ENCODE measurements around the gene KLK1.
"Not testable (repeated sequence)": the region's sequence is repeated elsewhere in the genome, so short reads cannot be mapped to it uniquely, and the experiment has no call there.

KLK1 gene

DNA sequence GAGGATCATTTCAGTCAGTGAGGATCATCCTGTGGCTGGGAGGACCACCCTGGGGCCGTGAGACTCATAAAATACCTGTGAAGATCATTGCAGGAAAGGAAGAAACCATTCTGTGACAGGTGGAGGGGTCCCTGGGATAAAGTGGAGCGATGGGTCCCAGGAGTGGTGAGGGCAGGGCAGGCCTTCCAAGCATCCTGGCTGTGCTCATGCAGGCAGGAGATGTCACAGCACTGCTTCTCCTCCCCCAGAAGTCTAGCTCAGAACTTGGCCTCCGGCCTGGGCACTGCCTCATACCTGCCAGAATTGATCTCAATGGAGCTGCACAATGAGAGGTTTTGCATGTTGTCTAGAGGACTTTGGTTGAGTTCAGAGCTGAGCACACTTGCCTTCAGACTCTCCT lies 11.1 kb downstream of the KLK1 start:
- no peak for DNase-seq

DNA sequence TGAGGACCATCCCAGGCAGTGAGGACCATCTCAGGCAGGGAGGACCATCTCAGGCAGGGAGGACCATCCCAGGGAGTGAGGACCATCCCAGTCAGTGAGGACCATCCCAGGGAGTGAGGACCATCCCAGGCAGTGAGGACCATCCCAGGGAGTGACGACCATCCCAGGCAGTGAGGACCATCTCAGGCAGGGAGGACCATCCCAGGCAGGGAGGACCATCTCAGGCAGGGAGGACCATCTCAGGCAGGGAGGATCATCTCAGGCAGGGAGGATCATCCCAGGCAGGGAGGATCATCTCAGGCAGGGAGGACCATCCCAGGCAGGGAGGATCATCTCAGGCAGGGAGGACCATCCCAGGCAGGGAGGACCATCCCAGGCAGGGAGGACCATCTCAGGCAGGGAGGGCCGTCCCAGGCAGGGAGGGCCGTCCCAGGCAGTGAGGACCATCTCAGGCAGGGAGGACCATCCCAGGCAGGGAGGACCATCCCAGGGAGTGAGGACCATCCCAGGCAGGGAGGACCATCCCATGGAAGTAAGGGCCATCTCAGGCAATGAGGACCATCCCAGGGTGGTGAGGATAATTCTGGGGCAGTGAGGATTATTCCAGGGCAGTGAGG lies 11.9 kb downstream of the KLK1 start:
- not testable (repeated sequence) for DNase-seq

DNA sequence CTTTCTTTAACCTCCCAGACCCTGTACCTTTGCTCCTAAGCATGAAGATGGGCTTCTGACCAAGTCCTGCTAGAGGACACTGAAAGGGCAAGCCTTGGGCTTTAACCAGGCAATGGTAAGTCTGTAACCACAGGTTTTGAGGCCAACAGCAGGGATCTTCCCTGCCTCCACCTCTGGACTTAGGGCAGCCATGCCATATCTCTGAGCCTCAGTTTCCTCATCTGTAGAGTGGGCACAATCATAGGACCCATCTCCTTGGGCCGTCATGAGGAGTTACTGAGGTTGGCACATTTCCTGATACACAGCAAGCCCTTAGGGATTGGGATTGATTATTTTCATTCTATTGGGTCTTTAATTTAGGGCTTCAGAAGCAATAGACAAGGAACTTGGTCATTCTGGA lies 14.7 kb downstream of the KLK1 start:
- no peak for DNase-seq

DNA sequence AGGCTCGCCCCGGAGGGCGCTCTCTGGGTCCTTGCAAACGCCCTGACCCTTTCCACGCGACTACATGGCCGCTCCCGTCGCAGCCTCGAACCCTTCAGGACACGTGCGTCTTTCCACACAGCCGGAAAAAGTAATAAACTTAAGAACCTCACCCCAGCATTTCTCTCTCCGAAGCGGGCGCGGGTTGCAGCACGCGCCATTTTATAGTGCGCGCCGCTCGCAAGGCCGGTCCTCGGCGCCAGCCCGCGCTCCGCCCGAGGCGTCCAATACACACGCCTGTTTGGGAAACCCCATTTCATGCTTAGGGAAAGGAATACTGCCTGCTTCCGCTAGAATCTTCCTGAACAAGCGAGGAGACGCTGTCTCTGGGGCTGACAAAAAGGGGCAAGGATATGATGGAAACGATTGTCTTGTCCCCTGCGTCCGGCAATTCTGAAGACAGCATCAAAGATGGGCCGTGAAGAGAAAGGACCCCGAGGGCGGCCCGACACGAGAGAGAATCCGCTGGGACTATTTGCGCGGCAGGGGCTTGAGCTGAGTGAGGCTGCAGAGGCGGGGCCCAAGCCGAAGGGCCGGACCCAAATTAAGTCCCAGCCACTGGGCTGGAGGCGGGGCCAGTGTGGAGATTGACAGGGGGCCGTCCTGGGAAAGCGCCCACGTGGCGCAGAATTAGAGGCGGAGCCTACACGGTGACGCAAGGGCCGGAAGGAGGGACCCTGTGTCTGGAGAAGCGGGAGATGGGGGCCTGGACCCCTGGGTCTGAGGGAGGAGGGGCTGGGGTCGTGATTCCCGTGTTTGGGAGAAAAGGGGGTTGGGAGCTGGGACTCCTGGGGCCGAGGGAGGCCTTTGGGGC lies 18.9 kb downstream of the KLK1 start:
- peak; percentile 89 to 92 for DNase-seq

DNA sequence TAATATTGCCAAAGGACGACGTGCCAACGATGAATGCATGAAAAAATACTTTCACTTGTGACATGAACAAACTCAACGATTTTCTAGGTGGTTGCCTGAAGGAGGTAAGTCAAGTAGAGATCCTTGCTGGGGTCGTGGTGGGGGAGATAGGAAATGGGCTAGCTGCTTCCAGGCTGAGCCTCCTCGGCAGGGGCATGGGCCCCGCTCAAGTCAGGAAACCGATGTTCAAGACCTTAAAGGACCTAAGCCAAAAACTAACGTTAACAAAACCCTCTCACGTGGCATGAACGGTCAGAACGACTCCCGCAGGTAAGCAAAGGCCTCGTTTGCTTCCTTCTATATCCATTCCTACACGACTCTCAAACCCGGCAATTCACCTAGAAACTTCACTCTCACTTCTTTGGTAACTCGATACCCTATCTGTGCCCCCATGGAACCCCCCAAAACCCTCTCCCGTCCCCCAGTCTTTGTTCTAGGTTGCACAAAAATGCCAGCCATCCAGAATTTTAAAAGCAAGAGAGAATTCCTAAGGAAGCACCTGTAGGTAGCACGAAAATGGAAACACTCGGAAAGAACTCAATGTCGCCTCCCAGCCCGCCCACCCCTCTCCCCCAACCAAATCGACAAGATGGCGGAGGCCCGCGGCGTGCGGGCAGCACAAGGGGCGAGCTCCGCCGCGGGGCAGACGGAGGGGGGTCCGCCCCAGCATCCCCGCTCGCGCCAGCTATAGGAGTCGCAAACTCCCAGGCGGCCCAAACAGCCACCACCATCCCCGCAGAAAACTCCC lies 19.8 kb downstream of the KLK1 start:
- no peak for DNase-seq

DNA sequence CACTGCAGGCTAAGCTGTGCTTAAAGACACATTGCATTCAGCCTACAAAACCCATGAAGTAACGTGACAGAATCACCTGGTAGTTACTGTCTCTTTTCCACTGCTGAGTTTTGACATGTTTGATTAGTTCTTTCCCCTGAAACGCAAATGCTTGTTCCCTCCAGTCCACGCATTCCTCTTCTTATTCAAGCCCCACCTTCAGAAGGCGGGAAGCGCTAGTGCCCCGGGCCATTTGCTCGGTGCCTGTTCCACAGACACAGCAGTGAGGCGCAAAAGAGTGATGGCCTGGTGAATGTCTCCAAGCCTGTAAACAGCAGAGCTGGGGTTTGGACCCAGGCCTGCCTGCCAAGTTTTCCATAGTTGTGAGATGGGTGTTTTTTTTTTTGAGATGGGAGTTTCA lies 22.5 kb downstream of the KLK1 start:
- no peak for DNase-seq

DNA sequence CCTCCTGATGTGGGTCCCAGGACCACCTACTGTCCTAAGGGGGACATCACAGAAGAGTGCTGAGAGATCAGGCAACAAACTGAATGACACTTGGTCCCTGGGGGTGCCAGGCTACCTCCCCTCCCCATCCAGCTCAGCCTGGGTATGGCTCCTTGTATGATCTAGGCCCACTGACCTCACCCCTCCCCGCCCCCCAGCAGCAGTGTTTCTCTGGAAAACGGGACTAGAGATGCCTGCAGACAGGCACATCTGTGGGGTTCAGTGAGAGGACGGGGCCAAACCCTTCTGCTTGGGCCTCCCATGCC lies 24.1 kb downstream of the KLK1 start:
- no peak for DNase-seq

DNA sequence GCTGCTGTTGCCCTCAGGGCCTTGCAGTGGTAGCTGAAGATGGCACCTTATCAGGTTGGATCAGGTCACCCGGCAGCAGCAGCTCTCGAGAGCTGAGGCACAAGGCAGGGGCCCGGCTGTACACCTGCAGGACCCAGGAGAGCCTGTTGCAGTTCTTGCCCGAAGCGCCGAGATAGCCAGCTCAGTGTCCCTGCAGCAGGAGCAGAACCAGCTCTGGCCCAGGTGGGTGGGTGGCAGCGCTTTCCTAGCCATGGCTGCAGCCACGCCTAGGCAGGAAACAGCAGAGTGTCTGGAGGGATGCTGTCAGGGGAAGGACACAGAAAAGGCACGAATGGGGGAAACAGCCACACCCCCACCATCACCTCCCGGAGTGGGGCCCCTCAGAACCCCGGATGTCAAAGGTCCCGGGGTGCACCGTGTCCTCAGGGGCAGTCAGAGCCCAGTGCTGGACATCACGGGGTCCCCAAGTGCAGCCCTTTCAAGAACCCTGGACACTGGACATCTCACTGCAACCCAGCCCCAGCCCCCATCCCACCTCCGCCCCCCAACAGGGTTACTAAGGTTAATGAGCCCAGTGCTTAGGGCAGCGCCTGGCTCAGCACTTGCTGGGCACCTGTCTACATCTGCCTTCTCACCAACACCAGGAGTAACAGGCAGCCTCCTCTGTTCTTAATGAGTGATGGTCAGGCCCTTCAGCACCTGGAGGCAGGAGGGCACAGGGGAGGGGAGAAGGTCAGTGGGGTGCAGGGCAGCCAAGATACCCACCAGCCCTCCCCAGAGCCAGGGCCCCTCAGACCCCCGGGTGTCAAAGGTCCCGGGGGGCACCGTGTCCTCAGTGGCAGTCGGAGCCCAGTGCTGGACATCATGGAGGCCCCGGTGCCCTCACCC lies 24.7 kb downstream of the KLK1 start:
- no peak for DNase-seq

DNA sequence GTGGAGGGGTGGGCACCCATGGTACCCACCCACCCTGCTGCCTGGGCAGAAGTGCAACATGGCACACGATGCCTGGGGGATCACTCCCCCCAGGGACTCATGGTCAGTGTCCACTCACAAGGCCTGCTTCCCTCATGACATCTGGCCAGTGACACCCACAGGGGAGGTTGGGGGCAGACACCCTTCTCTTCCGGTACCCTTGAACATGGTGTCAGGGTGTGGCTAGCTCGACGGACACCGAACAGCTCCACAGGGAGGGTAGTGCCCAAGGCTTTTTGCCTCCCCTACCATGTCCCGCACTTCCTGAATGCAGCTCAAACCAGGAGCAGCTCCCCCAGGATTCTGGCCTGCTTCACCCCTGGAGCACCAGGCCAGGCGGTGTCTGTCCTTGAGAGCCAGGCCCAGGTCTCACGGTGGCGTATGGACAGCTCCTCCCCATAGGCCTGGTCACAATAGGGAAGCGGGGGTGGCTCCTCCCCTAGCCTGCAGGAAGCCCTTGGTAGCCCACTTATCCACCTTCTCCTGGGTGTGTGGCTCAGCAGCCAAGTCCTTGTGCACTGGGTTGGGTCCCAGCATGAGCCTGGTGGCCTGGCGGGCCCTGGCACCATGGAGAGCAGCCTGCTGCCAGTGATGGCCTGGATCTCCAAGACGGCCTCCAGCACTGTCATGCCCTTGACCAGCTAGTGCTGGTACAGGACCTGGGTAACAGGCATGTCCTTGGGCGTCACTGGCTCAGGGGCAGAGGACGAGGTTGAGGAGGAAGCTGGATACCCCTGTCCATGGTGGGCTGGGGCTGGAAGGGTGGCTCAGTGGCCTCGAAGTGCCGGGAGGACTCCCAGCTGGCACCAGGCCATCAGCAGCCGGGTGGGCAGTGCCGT lies 25.6 kb downstream of the KLK1 start:
- no peak for DNase-seq

DNA sequence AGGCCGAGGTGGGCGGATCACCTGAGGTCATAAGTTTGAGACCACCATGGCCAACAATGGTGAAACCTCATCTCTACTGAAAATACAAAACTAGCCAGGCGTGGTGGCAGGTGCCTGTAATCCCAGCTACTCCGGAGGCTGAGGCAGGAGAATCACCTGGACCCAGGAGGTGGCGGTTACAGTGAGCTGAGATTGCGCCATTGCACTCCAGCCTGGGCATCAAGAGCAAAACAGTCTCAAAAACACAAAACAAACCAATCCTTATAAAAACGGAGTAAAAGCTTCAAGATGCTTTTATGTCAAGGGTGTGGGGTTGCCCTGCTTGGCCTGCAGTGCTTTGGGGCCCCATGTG lies 26.2 kb downstream of the KLK1 start:
- DNase-seq: no peak

DNA sequence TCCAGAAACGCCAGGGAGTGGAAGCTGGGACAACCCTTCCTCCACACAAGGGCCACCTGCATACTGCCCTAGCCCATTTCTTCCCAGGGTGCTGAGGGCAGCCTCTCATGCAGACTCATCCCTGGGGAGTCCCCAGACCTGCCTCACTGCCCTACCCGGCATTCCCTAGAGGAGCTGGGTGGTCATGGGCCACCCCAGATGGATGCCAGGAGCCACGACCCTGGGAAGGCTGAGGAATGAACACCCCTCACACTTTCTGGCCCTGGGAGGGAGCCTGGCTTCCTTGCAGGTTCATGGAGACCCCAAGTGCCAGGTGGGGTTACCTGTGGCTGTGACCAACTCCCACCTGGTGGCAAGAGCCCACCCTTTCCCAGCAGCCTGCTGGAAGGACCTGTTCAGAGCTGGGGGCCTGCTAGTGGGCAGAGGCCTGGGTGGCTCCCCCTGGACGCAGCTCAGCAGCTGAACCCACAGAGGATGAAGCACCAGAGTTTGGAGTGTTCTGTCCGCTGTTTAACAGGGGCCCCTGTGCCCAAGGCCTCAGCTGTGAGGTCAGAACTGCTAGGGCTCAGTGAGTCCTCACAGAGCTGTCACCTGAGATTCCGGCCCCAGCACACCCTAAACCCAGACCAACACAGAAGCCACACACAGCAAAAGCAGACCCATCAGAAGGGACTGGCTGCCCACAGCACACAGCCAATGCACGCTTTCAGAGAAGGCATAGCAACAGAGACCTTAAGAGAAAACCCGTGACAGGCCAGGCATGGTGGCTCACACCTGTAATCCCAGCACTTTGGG lies 26.8 kb downstream of the KLK1 start:
- no peak for DNase-seq

DNA sequence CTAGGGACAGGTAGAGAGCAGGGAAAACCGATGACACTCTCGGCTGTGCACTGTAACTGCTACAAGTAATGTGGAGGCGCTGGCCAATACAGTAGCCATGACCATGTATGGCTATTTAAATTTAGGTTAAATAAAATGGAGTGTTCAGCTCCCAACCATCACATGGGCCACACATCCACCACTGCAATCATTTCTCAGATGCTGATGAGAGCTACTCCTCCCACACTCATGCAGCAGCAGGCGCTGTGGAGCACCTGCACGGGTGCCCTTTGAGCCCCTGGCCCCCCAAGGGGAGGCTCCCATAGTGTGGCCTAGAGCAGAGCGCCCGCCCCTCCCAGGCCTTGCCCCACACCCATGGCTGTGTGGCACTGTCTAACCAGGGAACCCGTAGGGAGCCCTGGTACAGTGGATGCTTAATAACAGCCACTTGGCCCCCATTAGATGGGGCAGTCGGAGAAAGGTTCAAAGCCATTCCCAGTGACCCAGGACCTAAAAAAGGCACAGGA lies 27.4 kb downstream of the KLK1 start:
- peak in 1 of 2 experiments; percentile 18 for DNase-seq

DNA sequence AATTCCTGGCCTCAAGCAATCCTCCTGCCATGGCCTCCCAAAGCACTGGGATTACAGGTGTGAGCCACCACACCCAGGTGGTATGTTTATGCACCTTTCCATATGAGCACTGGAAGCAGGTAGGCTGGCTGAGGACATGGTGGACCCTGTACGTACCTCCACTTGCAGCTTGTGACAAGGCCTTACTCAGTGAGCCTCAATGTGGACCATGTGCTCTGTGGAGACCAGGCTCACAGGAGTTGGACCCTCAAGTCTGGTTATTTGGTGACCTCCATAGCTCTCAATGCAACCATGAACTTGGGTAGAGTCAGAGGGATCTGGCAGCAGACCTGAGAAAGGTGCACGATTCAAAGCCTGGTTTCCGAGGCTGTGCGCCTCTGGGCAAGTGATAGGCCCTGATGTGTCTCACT lies 27.9 kb downstream of the KLK1 start:
- no peak for DNase-seq

DNA sequence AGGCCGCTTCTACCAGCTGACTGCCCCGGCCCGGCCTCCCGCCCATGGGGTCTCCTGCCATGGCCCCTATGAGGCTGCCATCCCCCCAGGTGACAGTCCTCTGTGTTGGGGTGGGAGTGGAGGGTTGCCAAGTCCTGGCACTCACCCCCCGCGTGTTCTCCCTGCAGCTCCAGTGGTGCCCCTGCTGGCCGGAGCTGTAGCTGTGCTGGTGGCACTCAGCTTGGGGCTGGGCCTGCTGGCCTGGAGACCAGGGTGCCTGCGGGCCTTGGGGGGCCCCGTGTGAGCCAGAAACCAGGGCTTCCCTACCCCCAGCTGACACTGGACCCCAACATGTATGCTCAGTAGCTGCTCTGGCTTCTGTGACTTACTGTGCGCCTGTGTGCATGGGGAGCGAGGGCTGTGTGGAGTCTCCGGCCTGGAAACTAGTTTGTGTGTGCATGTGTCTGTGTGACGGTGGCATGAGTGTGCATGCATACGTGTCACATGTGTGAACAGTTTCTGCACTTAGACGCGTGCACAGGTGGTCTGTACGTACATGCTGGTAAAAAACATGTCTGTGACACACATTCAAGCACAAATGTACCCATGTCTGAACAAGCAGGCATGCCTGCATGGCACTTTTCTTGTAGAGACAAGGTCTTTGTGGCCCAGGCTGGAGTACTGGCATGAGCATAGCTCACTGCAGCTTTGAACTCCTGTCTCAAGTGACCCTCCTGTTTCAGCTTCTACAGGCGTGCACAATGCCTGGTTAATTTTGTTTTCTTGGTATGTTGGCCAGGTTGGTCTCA lies 28.5 kb downstream of the KLK1 start:
- peak in 1 of 2 experiments; percentile 26 for DNase-seq

DNA sequence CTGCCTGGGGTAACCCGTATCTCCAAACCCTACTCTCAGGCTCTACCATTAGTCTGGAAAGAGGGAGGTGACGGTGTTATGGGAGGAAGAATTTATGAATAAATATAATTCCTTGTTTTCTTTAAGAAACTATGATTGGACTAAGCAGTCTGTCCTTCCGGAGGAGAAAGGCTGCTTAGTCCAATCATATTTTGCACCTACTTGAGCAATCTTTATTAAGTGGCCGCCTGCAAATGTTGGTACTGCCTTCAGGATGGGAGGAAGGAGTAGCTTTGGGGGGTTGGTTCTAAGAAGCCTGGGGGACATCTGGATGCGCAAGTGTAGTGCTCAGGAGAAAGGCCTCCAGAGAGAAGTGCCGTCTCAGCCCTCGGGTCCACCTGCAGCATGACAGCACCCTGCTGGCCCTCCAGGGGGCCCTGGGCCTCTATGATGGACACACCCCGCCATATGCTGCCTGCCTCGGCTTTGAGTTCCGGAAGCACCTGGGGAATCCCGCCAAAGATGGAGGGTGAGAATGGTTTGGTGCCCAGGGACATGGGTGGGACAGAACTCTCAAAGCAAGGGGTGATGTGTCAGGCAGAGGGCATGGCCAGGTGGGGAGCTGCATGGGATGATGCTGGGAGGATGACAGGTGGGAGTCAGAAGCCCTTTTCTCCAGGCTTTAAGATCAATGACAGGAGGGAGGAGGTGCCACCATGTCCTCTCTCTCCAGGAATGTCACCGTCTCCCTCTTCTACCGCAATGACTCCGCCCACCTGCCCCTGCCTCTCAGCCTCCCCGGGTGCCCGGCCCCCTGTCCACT lies 29.3 kb downstream of the KLK1 start:
- peak in 1 of 2 experiments; percentile 29 for DNase-seq

DNA sequence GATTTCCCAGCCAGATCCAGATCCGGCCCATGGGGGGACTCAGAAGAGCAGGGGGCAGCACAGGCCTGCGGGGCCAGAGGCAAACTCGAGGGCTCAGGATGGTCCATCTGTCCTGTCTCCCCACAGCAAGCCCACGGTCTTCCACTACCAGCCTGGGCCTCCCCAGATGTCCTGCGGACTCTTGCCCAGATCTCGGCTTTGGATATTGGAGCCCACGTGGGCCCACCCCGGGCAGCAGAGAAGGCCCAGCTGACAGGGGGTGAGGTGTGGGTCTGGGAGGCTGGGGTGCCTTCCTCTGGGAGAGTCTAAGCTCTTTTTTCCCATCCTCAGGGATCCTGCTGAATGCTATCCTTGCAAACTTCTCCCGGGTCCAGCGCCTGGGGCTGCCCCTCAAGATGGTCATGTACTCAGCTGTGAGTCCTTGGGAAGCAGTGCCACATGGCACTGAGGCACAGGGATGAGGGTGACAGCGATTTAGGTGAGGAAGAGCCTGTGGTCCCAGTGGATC lies 30.0 kb downstream of the KLK1 start:
- no peak for DNase-seq

DNA sequence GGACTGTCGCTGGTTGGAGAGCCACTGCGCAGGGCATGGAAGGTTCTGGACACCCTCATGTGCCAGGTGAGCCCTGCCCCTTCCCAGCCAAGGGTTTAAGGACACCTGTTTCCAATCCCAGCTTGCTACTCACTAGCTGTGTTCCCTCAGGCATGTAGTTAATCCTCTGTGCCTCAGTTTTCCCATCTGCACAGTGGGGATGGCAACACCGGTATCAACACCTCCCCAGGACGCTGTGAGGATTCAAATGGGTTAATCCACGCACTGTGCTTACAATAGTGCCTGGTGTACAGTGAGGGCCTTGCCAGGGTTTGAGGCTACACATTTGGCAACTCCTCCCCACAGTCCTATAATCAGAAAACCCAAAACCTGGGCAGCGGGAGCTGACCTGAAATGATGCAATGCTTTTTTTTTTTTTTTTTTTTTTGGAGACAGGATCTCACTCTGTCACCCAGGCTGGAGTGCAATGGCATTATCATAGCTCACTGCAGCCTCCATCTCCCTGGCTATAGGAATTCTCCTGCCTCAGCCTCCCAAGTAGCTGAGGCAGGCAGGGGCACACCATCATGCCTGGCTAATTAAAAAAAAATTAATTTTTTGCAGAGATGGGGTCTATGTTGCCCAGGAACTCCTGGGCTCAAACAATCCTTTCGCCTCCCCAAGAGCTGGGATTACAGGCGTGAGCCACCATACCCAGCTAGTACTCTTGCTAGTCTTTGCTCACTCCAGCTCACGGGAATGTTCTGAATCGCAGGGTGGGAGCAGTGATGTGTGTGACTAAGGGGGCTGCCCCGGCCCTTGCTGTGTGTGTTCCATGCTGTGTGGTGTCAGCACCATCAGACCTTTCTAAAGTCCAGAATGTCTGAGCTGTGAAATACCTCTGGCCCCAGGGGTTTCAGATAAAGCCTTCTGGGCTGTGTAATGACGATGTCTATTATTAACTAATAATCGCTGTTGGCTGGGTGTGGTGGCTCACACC lies 31.0 kb downstream of the KLK1 start:
- DNase-seq: no peak
